ENCODE data around the gene GADL1.

The GADL1 gene

GRCh38 chr3:30894521-30895251 lies at the start of gene GADL1:
Gene GADL1, minus strand, starts transcription at chr3:30894661. Its CDS starts 47 bp downstream, at chr3:30894614.
- peak in 7 of 58 donors; percentile 1 to 6 (median 2) for DNase-seq

GRCh38 chr3:30944124-30944523 lies 49.7 kb upstream of the GADL1 start:
- DNase-seq, result no peak

GRCh38 chr3:30943206-30943605 lies 48.7 kb upstream of the GADL1 start:
- no peak for DNase-seq

GRCh38 chr3:30941342-30941741 lies 46.9 kb upstream of the GADL1 start:
- DNase-seq, result no peak

- no peak for DNase-seq
Observed at GRCh38 chr3:30940740-30941139, 46.3 kb upstream of the GADL1 start.

GRCh38 chr3:30934208-30934550 lies 39.7 kb upstream of the GADL1 start:
- DNase-seq, result peak in 2 of 58 donors; percentile 1 to 25

GRCh38 chr3:30933478-30934207 lies 39.2 kb upstream of the GADL1 start:
- DNase-seq, result no peak

GRCh38 chr3:30932513-30933098 lies 38.1 kb upstream of the GADL1 start:
- no peak for DNase-seq

GRCh38 chr3:30924763-30925162 lies 30.3 kb upstream of the GADL1 start:
- no peak for DNase-seq

- no peak for DNase-seq
Observed at GRCh38 chr3:30919564-30919963, 25.1 kb upstream of the GADL1 start.

GRCh38 chr3:30918761-30919160 lies 24.3 kb upstream of the GADL1 start:
- no peak for DNase-seq

- no peak for DNase-seq
Observed at GRCh38 chr3:30915782-30916181, 21.3 kb upstream of the GADL1 start.

- no peak for DNase-seq
Observed at GRCh38 chr3:30914696-30915095, 20.2 kb upstream of the GADL1 start.

- no peak for DNase-seq
Observed at GRCh38 chr3:30913176-30913575, 18.7 kb upstream of the GADL1 start.

- no peak for DNase-seq
Observed at GRCh38 chr3:30912301-30912700, 17.8 kb upstream of the GADL1 start.

- no peak for DNase-seq
Observed at GRCh38 chr3:30908456-30909037, 14.1 kb upstream of the GADL1 start.

GRCh38 chr3:30904996-30905395 lies 10.5 kb upstream of the GADL1 start:
- no peak for DNase-seq

GRCh38 chr3:30895329-30895728 lies 868 bp upstream of the GADL1 start:
- DNase-seq, result no peak

GRCh38 chr3:30893678-30894325 lies 659 bp downstream of the GADL1 start:
- no peak for DNase-seq

- DNase-seq, result no peak
Observed at GRCh38 chr3:30890907-30891306, 3.6 kb downstream of the GADL1 start.

GRCh38 chr3:30886888-30887287 lies 7.6 kb downstream of the GADL1 start:
- no peak for DNase-seq

- no peak for DNase-seq
Observed at GRCh38 chr3:30878862-30879261, 15.6 kb downstream of the GADL1 start.

Measured in anterior cingulate cortex (tissue), 58 donors.